Thoracic aorta (tissue), 2 donors: ENCODE data around the gene MRPL14. TPM values are rescaled to one million over a fixed set of nuclear protein-coding genes. Genes with fewer than 3 reads are reported as not detected.

Experiments
- ATAC-seq: fragments of 150-250 bp; one replicate; pipeline ENCODE4 v1.8.0; 2017; ENCODE audit warnings: low read depth; ENCODE audit not compliant: insufficient number of reproducible peaks, low FRiP score
- DNase-seq: peaks from one replicate; pipeline ENCODE4 v3.0.0-alpha.2; 2020; ENCODE audit warnings: low spot score
- H3K27ac ChIP-seq, 2 donors: fragments of 200-600 bp; sonication (generic); 1 replicate in 1 of 2; 2 replicates in 1 of 2; pipeline ENCODE4 v1.5.1; 2016; ENCODE audit warnings: mild to moderate bottlenecking in 2 of 2, moderate library complexity in 2 of 2
- H3K27me3 ChIP-seq: fragments of 200-600 bp; sonication (generic); replicated peaks from 2 replicates; pipeline ENCODE4 v1.6.0; 2016; ENCODE audit warnings: mild to moderate bottlenecking; ENCODE audit not compliant: insufficient read depth
- H3K36me3 ChIP-seq: fragments of 200-600 bp; sonication (generic); one replicate; pipeline ENCODE4 v1.5.1; 2016
- H3K4me1 ChIP-seq, 2 donors: fragments of 200-600 bp; sonication (generic); 1 replicate in 1 of 2; 2 replicates in 1 of 2; pipeline versions ENCODE4 v1.5.1 to v1.6.0; 2016; ENCODE audit warnings: low read depth in 2 of 2, mild to moderate bottlenecking in 1 of 2; ENCODE audit not compliant: control insufficient read depth in 1 of 2
- H3K4me3 ChIP-seq: fragments of 200-600 bp; sonication (generic); 2 replicates; pipeline ENCODE4 v1.5.1; 2016; ENCODE audit warnings: mild to moderate bottlenecking
- H3K9me3 ChIP-seq: fragments of 200-600 bp; sonication (generic); 2 replicates; pipeline ENCODE4 v1.5.1; 2016
- CTCF ChIP-seq: fragments of 200-600 bp; sonication (generic); IDR thresholded peaks from one replicate; pipeline ENCODE4 v1.5.1; 2019; ENCODE audit warnings: antibody characterized with exemption
- total RNA-seq, 2 donors: library from RNA; depleted of rRNA; stranded (reverse); fragments of >200 nt; gene quantifications; one replicate each; pipeline versions ENCODE4 v1.1.0 to v1.2.3, GENCODE V29; 2016

MRPL14 gene
- total RNA-seq, 2 donors from 2014 or later: 31.0 to 32.4 TPM

GRCh38 chr6:44109212-44109611, 18.0 kb downstream of the MRPL14 start:
- no peak for TF ChIP-seq CTCF
- H3K36me3 ChIP-seq: peaks cover 40% of the 10 kb centered on the region
- no peak for ATAC-seq
- DNase-seq: no peak
- H3K27ac ChIP-seq: no peak overlapping the region
- H3K4me3 ChIP-seq: no peak overlapping the region
- H3K4me1 ChIP-seq: peaks cover 0 to 6% of the 10 kb centered on the region in 2 donors
- no peaks in the 10 kb centered on the region for H3K9me3 ChIP-seq
- H3K27me3 ChIP-seq: no peaks in the 10 kb centered on the region

DNA sequence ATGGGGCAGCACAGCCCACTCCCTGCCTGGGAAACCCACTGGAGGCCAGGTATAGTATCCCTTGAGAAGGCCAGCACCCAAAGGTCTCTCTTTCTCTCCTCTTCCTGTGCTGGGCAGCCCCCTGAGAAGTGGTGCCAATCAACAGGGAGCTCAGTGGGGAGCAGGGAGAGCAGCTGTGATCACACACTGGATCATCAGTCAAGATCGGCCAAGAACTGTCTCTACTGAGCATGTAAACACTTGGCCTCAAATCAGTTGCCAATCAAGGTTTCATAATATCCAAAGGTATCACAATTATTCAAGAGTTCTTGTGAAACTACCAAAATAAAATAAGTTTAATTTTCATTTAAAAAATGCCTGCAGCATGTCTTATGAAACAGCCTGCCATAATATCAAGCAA, 18.8 kb downstream of the MRPL14 start:
- no peaks in the 10 kb centered on the region for H3K9me3 ChIP-seq
- H3K27ac ChIP-seq: no peak overlapping the region
- H3K4me1 ChIP-seq: peaks cover 0 to 6% of the 10 kb centered on the region in 2 donors
- no peak for TF ChIP-seq CTCF
- DNase-seq (no peak), ATAC-seq (no peak)
- H3K4me3 ChIP-seq: no peak overlapping the region
- H3K36me3 ChIP-seq: peaks cover 39% of the 10 kb centered on the region
- H3K27me3 ChIP-seq: no peaks in the 10 kb centered on the region

GRCh38 chr6:44107017-44107416, 20.2 kb downstream of the MRPL14 start:
- no peak for TF ChIP-seq CTCF
- H3K4me3 ChIP-seq: no peak overlapping the region
- H3K27ac ChIP-seq: no peak overlapping the region
- H3K4me1 ChIP-seq: peaks cover 0 to 6% of the 10 kb centered on the region in 2 donors
- ATAC-seq (no peak), DNase-seq (no peak)
- H3K36me3 ChIP-seq: peaks cover 26% of the 10 kb centered on the region
- H3K27me3 ChIP-seq: no peaks in the 10 kb centered on the region
- no peaks in the 10 kb centered on the region for H3K9me3 ChIP-seq

- ATAC-seq: no peak
- no peaks in the 10 kb centered on the region for H3K27me3 ChIP-seq
- no peak overlapping the region for H3K4me3 ChIP-seq
- H3K9me3 ChIP-seq: no peaks in the 10 kb centered on the region
- H3K4me1 ChIP-seq: peaks cover 0 to 6% of the 10 kb centered on the region in 2 donors
- no peak for DNase-seq
- H3K27ac ChIP-seq: no peak overlapping the region
- peaks cover 19% of the 10 kb centered on the region for H3K36me3 ChIP-seq
- no peak for TF ChIP-seq CTCF
Observed at GRCh38 chr6:44105993-44106740, 21.1 kb downstream of the MRPL14 start.

DNA sequence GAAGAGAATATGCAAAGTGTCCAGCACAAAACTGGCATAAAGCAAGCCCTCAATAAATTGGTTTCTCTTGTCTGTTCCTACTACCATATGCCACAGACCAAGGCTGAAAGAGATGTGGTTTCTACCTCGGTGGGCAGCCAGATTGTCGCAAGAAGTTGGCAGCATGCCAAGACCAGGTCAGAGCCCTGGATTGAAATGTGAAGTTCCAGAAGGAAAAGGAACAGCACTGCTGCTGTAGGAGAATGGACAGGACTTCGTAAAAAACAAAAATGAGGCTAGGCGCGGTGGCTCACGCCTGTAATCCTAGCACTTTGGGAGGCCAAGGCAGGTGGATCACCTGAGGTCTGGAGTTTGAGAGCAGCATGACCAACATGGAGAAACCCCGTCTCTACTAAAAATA, 22.1 kb downstream of the MRPL14 start:
- ATAC-seq (no peak), DNase-seq (no peak)
- TF ChIP-seq CTCF: no peak
- H3K27me3 ChIP-seq: no peaks in the 10 kb centered on the region
- H3K4me1 ChIP-seq: peaks cover 0 to 6% of the 10 kb centered on the region in 2 donors
- H3K4me3 ChIP-seq: no peak overlapping the region
- H3K27ac ChIP-seq: no peak overlapping the region
- no peaks in the 10 kb centered on the region for H3K9me3 ChIP-seq
- peaks cover 9% of the 10 kb centered on the region for H3K36me3 ChIP-seq
